Hepatocyte (in vitro differentiated cells): Measurements from ENCODE around the gene ZNF771.
A peak's percentile ranks its signal among the peaks of the same experiment; 100 is the strongest.

ENCODE experiments used
- EZH2 ChIP-seq: fragments of 200-600 bp; sonication (generic); IDR thresholded peaks from 2 replicates; pipeline ENCODE4 v1.6.1; 2016; ENCODE audit warnings: antibody characterized with exemption, mild to moderate bottlenecking, borderline replicate concordance
- TF ChIP-seq, protein P1 (sequence below): fragments of 200-600 bp; sonication (generic); IDR thresholded peaks from 2 replicates; pipeline ENCODE4 v1.5.1; 2016; ENCODE audit warnings: antibody characterized with exemption, mild to moderate bottlenecking; ENCODE audit not compliant: poor library complexity

DNA sequence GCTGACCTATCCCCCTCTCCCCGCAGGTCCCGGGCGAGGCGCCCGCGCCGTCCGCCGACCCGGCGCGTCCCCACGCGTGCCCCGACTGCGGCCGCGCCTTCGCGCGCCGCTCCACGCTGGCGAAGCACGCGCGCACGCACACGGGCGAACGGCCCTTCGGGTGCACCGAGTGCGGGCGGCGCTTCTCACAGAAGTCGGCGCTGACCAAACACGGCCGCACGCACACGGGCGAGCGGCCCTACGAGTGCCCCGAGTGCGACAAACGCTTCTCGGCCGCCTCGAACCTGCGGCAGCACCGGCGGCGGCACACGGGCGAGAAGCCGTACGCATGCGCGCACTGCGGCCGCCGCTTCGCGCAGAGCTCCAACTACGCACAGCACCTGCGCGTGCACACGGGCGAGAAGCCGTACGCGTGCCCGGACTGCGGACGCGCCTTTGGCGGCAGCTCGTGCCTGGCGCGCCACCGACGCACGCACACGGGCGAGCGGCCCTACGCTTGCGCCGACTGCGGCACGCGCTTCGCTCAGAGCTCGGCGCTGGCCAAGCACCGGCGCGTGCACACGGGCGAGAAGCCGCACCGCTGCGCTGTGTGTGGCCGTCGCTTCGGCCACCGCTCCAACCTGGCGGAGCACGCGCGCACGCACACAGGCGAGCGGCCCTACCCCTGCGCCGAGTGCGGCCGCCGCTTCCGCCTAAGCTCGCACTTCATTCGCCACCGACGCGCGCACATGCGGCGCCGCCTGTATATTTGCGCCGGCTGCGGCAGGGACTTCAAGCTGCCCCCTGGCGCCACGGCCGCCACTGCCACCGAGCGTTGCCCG lies 10.3 kb downstream of the ZNF771 start:
- TF ChIP-seq, protein P1, sequence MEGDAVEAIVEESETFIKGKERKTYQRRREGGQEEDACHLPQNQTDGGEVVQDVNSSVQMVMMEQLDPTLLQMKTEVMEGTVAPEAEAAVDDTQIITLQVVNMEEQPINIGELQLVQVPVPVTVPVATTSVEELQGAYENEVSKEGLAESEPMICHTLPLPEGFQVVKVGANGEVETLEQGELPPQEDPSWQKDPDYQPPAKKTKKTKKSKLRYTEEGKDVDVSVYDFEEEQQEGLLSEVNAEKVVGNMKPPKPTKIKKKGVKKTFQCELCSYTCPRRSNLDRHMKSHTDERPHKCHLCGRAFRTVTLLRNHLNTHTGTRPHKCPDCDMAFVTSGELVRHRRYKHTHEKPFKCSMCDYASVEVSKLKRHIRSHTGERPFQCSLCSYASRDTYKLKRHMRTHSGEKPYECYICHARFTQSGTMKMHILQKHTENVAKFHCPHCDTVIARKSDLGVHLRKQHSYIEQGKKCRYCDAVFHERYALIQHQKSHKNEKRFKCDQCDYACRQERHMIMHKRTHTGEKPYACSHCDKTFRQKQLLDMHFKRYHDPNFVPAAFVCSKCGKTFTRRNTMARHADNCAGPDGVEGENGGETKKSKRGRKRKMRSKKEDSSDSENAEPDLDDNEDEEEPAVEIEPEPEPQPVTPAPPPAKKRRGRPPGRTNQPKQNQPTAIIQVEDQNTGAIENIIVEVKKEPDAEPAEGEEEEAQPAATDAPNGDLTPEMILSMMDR = peak; percentile 19
- TF ChIP-seq EZH2 = no peak
